Adrenal gland (tissue), 12 donors: ENCODE measurements around the gene SCAMP5. TPM values are rescaled to one million over a fixed set of nuclear protein-coding genes. Genes with fewer than 3 reads are reported as not detected.

Experiments used
- DNase-seq, 7 donors: peaks; one replicate each; pipeline ENCODE4 v3.0.0-alpha.2; 2019 to 2020
- H3K27ac ChIP-seq, 5 donors: fragments of 200-600 bp; sonication (generic) in 4 of 5; 1 replicate in 3 of 5; 2 replicates in 2 of 5; pipeline versions ENCODE4 v1.5.1 to v1.8.0; 2016 to 2020; ENCODE audit warnings: mild to moderate bottlenecking in 1 of 5
- H3K27me3 ChIP-seq: fragments of 200-600 bp; 2 replicates; pipeline ENCODE4 v1.8.0; 2021
- H3K36me3 ChIP-seq, 2 donors: fragments of 200-600 bp; replicated peaks in 1 of 2; 1 replicate in 1 of 2; 2 replicates in 1 of 2; pipeline versions ENCODE4 v1.5.1 to v1.8.0; 2018 to 2022
- H3K4me1 ChIP-seq, 2 donors: fragments of 200-600 bp; replicated peaks in 1 of 2; 1 replicate in 1 of 2; 2 replicates in 1 of 2; pipeline versions ENCODE4 v1.5.1 to v1.8.0; 2018 to 2021
- H3K4me3 ChIP-seq, 4 donors: fragments of 200-600 bp; sonication (generic) in 3 of 4; one replicate each; pipeline ENCODE4 v1.5.1; 2016 to 2018
- H3K9me3 ChIP-seq, 3 donors: fragments of 200-600 bp; sonication (generic) in 1 of 3; replicated peaks in 1 of 3; 1 replicate in 2 of 3; 2 replicates in 1 of 3; pipeline versions ENCODE4 v1.5.1 to v1.8.0; 2016 to 2021
- CTCF ChIP-seq, 6 experiments: fragments of 450-650 bp in 4 of 6; fragments of 200-600 bp in 2 of 6; sonication (generic) in 1 of 6; IDR thresholded peaks; 1 replicate in 5 of 6; 2 replicates in 1 of 6; pipeline versions ENCODE4 v1.5.1 to v1.8.0; 2016 to 2021; ENCODE audit warnings: antibody characterized with exemption in 6 of 6, mild to moderate bottlenecking in 2 of 6, moderate library complexity in 1 of 6
- POLR2A ChIP-seq, 2 donors: fragments of 450-650 bp; IDR thresholded peaks; one replicate each; pipeline ENCODE4 v1.6.1; 2017; ENCODE audit warnings: antibody characterized with exemption in 2 of 2, mild to moderate bottlenecking in 2 of 2, moderate library complexity in 1 of 2
- WGBS, 4 donors: extraction: QIAGEN DNeasy Blood & Tissue Kit in 2 of 4; methylation state at CpG; one replicate each; pipeline versions ENCODE4 v1.1.5 to v1.1.7; 2013 to 2017; 5-methylcytosine and 5-hydroxymethylcytosine counted together
- intact Hi-C, 2 donors: fragments of 100-400 bp; cut with DNase I; formaldehyde crosslinking; loops; one replicate each; pipeline versions ENCODE4 v1.14.1 to v1.15.0; 2022 to 2023
- polyA plus RNA-seq, 3 donors: library from polyadenylated mRNA; stranded (reverse); fragments of 200-250 nt in 2 of 3; fragments of 350-450 nt in 1 of 3; fragmentation: Illumina TruSeq in 1 of 3; extraction: RNeasy Lipid Tissue Mini Kit (QIAGEN cat#74804) in 1 of 3; gene quantifications; one replicate each; pipeline ENCODE4 v1.2.3, GENCODE V29; 2013 to 2014
- total RNA-seq, 9 donors: library from RNA; depleted of rRNA in 4 of 9; stranded (reverse); fragments of >200 nt in 4 of 9; fragments of 120-200 nt in 1 of 9; fragmentation: NEBNext Ultra II Directional in 1 of 9; extraction: Animal tissue kit (Norgen Biotek cat#: 25700) in 1 of 9; gene quantifications; one replicate each; pipeline versions ENCODE4 v1.1.0 to v1.2.4, GENCODE V29; 2013 to 2023
- donor health status: healthy with polysubstance abuse.
- donor health status: Bipolar disorder and iron deficiency.
- donor health status: DM: yes; HTN: yes; CAD: no.
- donor health status: DM: no; HTN: no; CAD: no.
- donor health status: DM: no; HTN: no; CAD: no.
- donor health status: DM: yes; HTN: yes; CAD: no.

SCAMP5 gene
- total and polyA plus RNA-seq, 12 donors, result 10.2 to 47.2 (median 23.6) TPM

GRCh38 chr15:74958908-74959585 lies 36.3 kb upstream of the SCAMP5 start:
- H3K27me3 ChIP-seq, result no peaks in the 10 kb centered on the region
- H3K4me3 ChIP-seq, result peak overlapping the region in 2 of 4 donors; percentile 3 to 74
- no peak for TF ChIP-seq POLR2A (IDR thresholded peaks at IDR 0.05)
- TF ChIP-seq CTCF (IDR thresholded peaks at IDR 0.05), result no peak
- peak overlapping the region in 2 of 5 donors; percentile 5 to 55 for H3K27ac ChIP-seq
- intact Hi-C loops, result loop anchor here in 1 of 2 donors (10.0 kb wide), 1 partner anchor 324 kb away; no protein-coding TSS in a partner anchor
- H3K4me1 ChIP-seq, result peaks cover 17 to 45% of the 10 kb centered on the region in 2 donors
- H3K36me3 ChIP-seq, result no peaks in the 10 kb centered on the region
- no peaks in the 10 kb centered on the region for H3K9me3 ChIP-seq
- WGBS, 4 donors, result 31 to 38% (median 33%) methylated on average over 44 to 47 of the region's 47 CpGs
- no peak for DNase-seq

GRCh38 chr15:74959586-74959939 lies 35.8 kb upstream of the SCAMP5 start:
- TF ChIP-seq POLR2A (IDR thresholded peaks at IDR 0.05) (no peak), CTCF (IDR thresholded peaks at IDR 0.05) (no peak)
- WGBS, 4 donors, result 37 to 44% (median 43%) methylated on average over 8 of the region's 8 CpGs
- Histone ChIP-seq H3K36me3 (no peaks in the 10 kb centered on the region), H3K9me3 (no peaks in the 10 kb centered on the region), H3K4me1 (peaks cover 13 to 40% of the 10 kb centered on the region in 2 donors), H3K27ac (no peak overlapping the region), H3K4me3 (peak overlapping the region in 1 of 4 donors; percentile 74), H3K27me3 (no peaks in the 10 kb centered on the region)
- DNase-seq, result no peak
- intact Hi-C loops, result loop anchor here in 1 of 2 donors (10.0 kb wide), 1 partner anchor 325 kb away; no protein-coding TSS in a partner anchor

GRCh38 chr15:74960286-74960685 lies 35.1 kb upstream of the SCAMP5 start:
- no peak overlapping the region for H3K4me3 ChIP-seq
- intact Hi-C loops, result no loop called here
- no peaks in the 10 kb centered on the region for H3K9me3 ChIP-seq
- no peak for TF ChIP-seq POLR2A (IDR thresholded peaks at IDR 0.05)
- TF ChIP-seq CTCF (IDR thresholded peaks at IDR 0.05), result no peak
- no peak overlapping the region for H3K27ac ChIP-seq
- 73 to 89% (median 80%) methylated on average over 1 of the region's 1 CpG for WGBS, 4 donors
- DNase-seq, result no peak
- H3K36me3 ChIP-seq, result no peaks in the 10 kb centered on the region
- H3K4me1 ChIP-seq, result peaks cover 7 to 33% of the 10 kb centered on the region in 2 donors
- no peaks in the 10 kb centered on the region for H3K27me3 ChIP-seq

GRCh38 chr15:74960995-74961588 lies 34.3 kb upstream of the SCAMP5 start:
- WGBS, 4 donors, result 59 to 73% (median 68%) methylated on average over 3 of the region's 3 CpGs
- no peak for DNase-seq
- intact Hi-C loops, result no loop called here

More at GRCh38 chr15:74960995-74961588, 34.3 kb upstream of the SCAMP5 start:
- no peak overlapping the region for H3K27ac ChIP-seq
- TF ChIP-seq CTCF (IDR thresholded peaks at IDR 0.05), result no peak
- TF ChIP-seq POLR2A (IDR thresholded peaks at IDR 0.05), result no peak
- H3K4me1 ChIP-seq, result peaks cover 0 to 25% of the 10 kb centered on the region in 2 donors
- H3K27me3 ChIP-seq, result no peaks in the 10 kb centered on the region
- no peak overlapping the region for H3K4me3 ChIP-seq
- H3K36me3 ChIP-seq, result no peaks in the 10 kb centered on the region
- no peaks in the 10 kb centered on the region for H3K9me3 ChIP-seq
